ENCODE results near the gene SHLD1. TPM values are rescaled to one million over a fixed set of nuclear protein-coding genes. Genes with fewer than 3 reads are reported as not detected.

Gene SHLD1
- total RNA-seq, 1 donor from 2014 or later: 5.3 TPM

- ATAC-seq (no peak), DNase-seq (ENCODE audit: missing footprints) (no peak)
- intact Hi-C loops (cut with DNase I): loop anchor here (2.0 kb wide), 1 partner anchor 52 kb away; no protein-coding TSS in a partner anchor
Observed at GRCh38 chr20:5834436-5835005, 84.3 kb downstream of the SHLD1 start.

GRCh38 chr20:5835321-5835821, 85.2 kb downstream of the SHLD1 start:
- intact Hi-C loops (cut with DNase I): loop anchor here (2.0 kb wide), 1 partner anchor 51 kb away; no protein-coding TSS in a partner anchor
- DNase-seq (ENCODE audit: missing footprints) (no peak), ATAC-seq (peak; percentile 15)

- DNase-seq (ENCODE audit: missing footprints): no peak
- intact Hi-C loops (cut with DNase I): loop anchor here (2.0 kb wide), 1 partner anchor 51 kb away; no protein-coding TSS in a partner anchor
- ATAC-seq: no peak
Observed at GRCh38 chr20:5835871-5836270, 85.7 kb downstream of the SHLD1 start.

DNA sequence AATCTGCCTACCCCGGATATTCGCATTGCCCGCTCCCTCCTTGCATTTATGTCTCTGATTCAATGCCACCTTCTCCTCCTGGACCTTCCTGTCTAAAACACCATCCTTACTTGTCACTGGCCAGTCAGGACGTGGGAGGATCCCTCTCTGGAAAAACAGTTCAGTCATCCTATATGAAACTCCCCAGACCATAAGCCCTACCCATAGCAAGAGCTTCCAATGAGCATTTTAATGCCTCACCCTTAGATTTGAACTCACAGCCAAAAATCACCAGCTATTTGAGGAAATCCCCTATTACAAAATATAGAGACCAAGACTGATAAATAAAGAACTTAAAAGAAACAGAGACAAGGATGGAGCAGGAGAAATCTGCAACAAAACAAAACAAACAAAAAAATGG, 86.4 kb downstream of the SHLD1 start:
- intact Hi-C loops (cut with DNase I): no loop called here
- ATAC-seq: no peak
- DNase-seq (ENCODE audit: missing footprints): no peak

DNA sequence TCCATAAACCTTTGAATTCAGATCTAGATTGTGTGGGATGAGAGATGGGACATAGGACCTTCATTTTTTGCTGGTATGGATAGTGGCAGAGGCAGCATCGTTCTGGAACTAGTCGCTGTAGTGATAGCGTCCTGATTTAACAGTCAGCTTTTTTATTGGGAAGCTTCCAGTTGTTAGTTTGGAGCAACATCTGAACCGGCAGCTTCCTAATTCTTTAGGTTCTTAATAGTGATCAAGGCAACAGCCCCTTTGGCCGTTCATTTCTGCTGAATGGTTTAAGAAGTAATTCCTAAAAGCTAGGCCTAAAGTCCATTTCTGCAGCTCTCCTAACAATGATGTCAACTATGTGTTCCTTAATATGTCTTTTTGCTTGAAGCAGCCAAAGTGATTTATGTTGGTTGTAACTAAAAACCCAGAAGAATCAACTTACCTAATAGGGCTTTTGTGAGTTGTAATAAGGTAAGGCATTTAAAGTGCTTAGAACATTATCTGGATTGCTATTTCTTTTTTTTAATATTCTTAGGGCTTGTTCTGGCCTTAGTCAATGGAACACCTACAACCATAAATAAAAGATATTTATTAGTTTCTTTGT, 90.3 kb downstream of the SHLD1 start:
- intact Hi-C loops (cut with DNase I): no loop called here
- ATAC-seq: no peak
- no peak for DNase-seq (ENCODE audit: missing footprints)

DNA sequence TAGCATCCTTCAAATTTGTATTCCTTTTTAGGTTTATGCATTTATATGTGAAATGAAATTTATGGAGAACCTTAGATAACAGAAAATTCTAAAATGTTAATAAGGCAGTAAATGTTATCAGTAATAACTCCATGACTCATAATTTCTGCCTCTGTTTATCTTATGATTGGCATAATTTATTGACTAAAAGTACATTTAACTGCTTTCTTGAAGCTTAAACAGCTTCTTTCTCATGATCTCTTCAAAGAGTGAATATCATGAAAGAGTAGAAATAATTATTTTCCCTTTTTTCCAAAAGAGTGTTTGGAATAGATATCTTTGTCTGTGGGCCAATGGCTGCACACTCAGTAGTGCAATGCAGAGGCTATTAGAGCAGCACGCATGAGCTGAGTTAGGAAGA, 91.3 kb downstream of the SHLD1 start:
- no peak for DNase-seq (ENCODE audit: missing footprints)
- ATAC-seq: no peak
- intact Hi-C loops (cut with DNase I): no loop called here

DNA sequence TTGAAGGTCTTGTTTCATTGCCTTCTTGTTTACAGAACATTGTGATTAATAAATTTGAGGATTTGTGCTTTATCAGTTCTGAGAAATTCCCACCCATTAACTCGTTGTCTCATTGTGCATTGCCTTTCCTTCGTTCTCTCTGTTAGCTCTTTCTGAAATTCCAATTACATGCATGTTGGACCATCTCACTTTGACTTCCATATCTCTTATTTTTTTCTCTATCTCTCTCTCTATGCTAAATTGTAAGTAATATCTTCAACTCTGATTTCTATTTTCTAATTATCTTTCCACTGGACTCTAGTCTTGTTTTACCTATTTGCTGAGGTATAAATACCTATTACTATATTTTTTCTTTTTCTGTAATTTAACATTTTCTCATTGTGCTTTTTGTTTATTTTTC, 92.3 kb downstream of the SHLD1 start:
- ATAC-seq (no peak), DNase-seq (ENCODE audit: missing footprints) (no peak)

DNA sequence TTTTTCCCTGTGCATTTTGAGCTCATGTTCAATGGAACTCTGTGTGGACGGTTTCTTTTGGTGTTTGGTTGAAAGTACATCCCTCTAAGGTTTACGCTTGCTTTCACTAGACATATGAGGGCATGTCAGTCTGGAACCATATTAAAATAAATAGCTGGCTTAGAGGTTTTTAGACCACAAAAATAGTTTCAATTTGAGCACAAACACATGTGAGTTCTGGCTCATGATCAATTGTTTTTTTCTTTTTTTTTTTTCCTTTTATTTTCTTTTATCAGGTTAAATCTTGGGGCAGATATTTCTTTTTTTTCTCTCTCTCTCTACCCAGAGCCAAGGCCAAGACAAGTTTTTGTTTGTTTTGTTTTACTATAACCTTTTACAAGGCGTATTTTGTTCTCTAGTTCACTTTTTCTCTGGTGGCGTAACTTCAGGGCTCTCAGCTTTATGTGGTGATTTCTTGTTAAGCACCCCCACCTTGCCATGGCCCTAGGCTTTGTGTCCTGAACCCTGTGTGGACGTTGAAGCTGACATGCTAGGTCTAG, 92.9 kb downstream of the SHLD1 start:
- no peak for ATAC-seq
- intact Hi-C loops (cut with DNase I): no loop called here
- DNase-seq (ENCODE audit: missing footprints): no peak

More for the DNA sequence above, 92.3 kb downstream of the SHLD1 start:
- intact Hi-C loops (cut with DNase I): no loop called here

DNA sequence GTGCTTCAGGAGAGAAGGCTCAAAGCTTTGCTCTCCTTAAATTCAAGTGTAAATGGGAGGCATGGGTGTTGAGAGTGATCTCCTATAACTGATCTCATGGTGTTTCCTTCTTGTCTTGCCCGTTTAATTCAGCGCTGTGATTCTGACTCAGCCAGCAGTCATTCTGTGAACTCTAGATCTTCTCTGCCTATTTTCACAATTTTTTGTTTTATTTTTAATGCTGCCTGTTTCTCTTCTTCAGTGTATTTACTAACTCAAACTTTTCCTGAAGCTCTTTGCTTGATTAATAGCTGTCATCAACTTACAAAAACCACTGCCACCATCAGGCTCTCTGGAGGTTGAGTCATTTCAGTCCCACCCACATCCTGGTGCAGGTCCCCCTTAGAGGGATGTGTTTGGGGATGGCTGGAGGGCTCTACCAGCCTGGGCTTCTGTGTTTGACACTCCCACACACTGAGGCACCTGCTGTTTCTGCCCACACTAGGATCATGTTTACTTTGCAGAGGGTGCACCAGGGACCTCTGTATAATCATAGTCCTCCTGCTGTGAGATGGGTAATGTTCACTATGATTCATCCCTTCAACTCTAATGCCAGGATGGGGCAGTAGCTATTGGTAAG, 94.0 kb downstream of the SHLD1 start:
- ATAC-seq (no peak), DNase-seq (ENCODE audit: missing footprints) (no peak)
- intact Hi-C loops (cut with DNase I): no loop called here

DNA sequence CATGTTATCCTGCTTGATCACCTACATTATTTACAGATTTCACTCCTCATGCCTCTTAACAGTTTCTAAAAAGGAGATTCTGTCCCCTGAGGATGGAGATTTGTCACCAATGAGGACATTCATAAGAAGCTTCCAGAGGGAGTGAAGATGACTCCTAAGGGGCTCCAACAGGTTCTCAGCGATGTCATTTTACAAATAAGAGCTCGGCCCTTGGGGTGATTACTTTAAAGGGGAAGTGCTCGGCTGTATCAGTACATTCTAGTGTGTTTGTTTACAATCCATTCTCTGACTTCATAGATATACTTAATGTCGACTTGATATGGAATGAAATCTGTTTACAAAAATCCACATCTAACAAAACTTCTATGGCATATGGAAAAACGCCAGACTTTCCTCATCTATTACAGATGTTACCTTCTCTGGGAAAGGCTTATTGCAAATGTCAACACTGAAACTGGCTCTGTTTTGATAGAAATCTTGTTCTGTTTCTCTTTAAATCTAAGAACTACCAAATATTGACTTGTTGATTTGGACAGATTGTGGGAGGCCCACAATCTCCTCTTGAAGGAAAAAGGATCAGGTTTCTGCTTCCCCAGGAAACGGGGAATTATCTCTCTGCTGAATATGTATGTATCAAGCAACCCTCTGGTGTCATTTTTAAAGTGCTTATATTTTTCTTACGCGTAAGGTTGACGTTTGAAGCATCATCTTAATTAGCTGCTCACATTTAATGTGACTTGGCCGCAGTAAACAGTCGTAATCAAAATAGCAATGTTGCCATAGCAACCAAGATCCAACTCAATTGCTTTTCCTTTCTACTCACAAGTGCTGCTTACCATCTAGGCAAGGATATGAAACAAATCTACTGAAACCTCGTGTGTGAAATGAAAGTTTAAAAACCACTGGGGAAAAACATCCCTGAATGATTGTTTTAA, 95.7 kb downstream of the SHLD1 start:
- ATAC-seq: no peak
- DNase-seq (ENCODE audit: missing footprints): no peak

DNA sequence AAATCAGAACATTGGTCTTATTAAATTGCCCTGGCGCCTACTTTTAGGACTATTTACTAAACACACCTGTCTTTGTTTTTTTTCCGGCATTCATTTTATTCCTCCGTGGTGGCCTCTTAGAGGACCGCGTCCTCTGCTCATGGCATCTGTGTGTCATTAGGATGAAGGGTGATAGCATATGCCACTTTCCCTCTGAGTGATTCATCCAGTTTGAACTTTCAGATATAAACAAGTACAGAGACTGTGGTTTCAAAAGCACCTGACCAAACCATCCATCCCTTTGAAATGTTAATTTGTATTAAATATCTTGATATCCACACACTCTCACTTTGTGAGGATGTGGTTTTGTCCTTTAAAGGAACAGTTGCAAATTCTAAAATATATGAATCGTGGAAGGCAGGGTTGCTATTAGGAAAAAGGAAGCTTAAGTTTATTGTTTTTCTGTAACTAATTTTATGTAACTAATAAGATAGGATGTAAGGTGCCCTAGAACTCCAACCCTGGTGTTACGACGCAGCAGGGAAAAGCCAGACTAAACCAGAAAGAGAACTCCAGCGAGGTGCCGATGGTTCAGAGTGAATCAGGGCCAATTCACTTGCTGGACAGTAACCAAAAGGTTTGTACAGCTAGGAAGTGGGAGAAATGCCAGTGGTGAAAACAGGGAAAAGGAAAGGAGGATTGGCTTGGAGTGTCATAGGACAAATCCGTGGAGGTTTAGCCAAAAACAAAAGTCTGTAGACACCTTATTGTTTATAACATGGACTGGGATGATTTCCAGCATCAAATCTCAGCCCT, 98.7 kb downstream of the SHLD1 start:
- intact Hi-C loops (cut with DNase I): no loop called here
- peak; percentile 16 for ATAC-seq

More for the DNA sequence above, 95.7 kb downstream of the SHLD1 start:
- intact Hi-C loops (cut with DNase I): no loop called here

GRCh38 chr20:5855939-5856338, 105.7 kb downstream of the SHLD1 start:
- intact Hi-C loops (cut with DNase I): no loop called here
- DNase-seq (ENCODE audit: missing footprints): no peak
- no peak for ATAC-seq

More for the DNA sequence above, 98.7 kb downstream of the SHLD1 start:
- DNase-seq (ENCODE audit: missing footprints): no peak

GRCh38 chr20:5859608-5860007, 109.4 kb downstream of the SHLD1 start:
- intact Hi-C loops (cut with DNase I): no loop called here
- ATAC-seq: no peak
- DNase-seq (ENCODE audit: missing footprints): no peak

GRCh38 chr20:5862703-5863039, 112.5 kb downstream of the SHLD1 start:
- DNase-seq (ENCODE audit: missing footprints): no peak
- intact Hi-C loops (cut with DNase I): loop anchor here (2.0 kb wide), 1 partner anchor 24 kb away; no protein-coding TSS in a partner anchor
- ATAC-seq: peak; percentile 63

- intact Hi-C loops (cut with DNase I): loop anchor here (2.0 kb wide), 1 partner anchor 24 kb away; no protein-coding TSS in a partner anchor
- no peak for DNase-seq (ENCODE audit: missing footprints)
- peak; percentile 44 for ATAC-seq
Observed at GRCh38 chr20:5863040-5863833, 113.0 kb downstream of the SHLD1 start.

DNA sequence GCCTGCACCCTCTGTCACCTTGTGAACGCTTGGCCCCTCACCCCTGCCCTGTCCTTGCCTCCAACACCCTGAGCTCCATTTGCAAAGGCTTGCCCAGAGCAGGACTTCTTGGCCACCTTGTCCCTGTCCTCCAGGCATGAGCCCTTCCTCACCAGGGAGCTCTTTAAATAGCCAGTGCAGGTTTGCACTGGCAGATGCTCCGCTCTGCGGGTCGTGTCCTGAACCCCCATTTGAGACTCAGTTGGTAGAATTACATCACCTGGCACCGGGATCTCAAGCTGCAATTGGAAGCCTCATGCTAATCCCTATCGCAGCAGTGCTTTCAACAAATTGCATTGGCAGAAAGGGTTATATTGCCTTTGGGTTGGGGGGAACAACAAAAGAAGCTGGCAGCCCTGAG, 114.2 kb downstream of the SHLD1 start:
- no peak for ATAC-seq
- intact Hi-C loops (cut with DNase I): no loop called here

GRCh38 chr20:5864873-5865587, 114.8 kb downstream of the SHLD1 start:
- no peak for DNase-seq (ENCODE audit: missing footprints)
- intact Hi-C loops (cut with DNase I): no loop called here
- no peak for ATAC-seq

More for the DNA sequence above, 114.2 kb downstream of the SHLD1 start:
- DNase-seq (ENCODE audit: missing footprints): no peak
